HG03108 (cell line): ENCODE measurements around the gene CHRD.

Experiments
- ATAC-seq: cut with Tn5 transposase; IDR thresholded peaks from one replicate; pipeline ENCODE4 v1.9.1; 2021; ENCODE audit warnings: moderate library complexity; ENCODE audit not compliant: unreplicated experiment

Gene CHRD

DNA sequence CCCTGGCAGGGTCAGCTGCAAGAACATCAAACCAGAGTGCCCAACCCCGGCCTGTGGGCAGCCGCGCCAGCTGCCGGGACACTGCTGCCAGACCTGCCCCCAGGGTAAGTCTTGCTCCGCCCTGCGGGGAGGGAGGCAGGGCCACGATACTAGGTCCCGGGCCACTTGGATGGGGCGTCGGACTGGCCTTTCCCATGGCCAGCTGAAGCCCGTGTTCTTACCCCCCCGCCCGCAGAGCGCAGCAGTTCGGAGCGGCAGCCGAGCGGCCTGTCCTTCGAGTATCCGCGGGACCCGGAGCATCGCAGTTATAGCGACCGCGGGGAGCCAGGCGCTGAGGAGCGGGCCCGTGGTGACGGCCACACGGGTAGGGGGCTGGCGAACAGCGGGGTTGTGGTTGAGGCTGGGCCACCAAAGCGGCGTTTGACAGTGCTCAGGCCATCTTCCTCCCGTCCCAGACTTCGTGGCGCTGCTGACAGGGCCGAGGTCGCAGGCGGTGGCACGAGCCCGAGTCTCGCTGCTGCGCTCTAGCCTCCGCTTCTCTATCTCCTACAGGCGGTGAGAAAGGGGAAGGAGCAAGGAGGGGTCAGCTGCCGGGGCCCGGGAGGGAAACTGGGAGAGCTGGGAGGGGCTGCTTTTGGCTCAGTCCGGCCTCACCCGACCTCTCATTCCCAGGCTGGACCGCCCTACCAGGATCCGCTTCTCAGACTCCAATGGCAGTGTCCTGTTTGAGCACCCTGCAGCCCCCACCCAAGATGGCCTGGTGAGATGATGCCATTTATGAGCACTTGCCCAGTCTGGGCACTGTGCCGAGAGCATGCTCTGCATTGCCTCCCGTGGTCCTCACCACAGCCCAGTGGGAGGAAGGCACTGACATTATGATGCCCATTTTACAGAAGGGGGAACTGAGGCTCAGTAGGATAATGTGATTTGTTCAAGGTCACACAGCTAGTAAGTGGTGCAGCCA is 1.7 kb downstream of the CHRD start:
- ATAC-seq: no peak

- ATAC-seq: no peak
Measured at GRCh38 chr3:184382326-184383032, 2.6 kb downstream of the CHRD start.

DNA sequence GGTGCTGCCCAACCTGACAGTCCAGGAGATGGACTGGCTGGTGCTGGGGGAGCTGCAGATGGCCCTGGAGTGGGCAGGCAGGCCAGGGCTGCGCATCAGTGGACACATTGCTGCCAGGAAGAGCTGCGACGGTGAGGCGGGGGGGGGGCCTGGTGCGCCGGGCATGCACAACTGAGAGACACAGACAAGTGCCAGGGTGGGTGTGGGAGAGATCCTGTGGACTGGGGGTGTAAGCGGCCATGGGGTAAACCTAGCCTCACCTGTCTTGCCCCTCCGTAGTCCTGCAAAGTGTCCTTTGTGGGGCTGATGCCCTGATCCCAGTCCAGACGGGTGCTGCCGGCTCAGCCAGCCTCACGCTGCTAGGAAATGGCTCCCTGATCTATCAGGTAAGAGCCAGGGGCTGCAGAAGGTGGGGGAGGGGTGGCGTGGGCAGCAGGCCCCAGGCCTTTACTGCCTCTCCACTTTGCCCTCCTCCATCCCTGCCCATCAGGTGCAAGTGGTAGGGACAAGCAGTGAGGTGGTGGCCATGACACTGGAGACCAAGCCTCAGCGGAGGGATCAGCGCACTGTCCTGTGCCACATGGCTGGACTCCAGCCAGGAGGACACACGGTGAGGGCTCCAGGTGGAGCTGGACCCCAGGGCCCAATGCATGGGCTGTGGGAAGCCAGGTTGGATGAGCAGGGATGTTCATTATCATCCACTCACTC is 3.3 kb downstream of the CHRD start:
- no peak for ATAC-seq

DNA sequence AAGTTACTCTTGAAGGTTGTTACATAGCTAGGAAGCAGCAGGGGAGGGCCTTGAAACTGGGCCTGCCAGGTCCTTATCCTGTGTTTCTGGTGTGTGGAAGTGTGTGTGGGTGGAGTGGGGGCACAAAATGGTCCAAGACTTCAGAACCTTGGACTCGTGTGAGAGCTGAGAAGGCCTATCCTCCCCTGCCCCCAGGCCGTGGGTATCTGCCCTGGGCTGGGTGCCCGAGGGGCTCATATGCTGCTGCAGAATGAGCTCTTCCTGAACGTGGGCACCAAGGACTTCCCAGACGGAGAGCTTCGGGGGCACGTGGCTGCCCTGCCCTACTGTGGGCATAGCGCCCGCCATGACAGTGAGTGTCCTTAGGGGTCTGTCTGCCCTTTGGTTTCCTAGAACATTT is 4.5 kb downstream of the CHRD start:
- ATAC-seq: no peak

DNA sequence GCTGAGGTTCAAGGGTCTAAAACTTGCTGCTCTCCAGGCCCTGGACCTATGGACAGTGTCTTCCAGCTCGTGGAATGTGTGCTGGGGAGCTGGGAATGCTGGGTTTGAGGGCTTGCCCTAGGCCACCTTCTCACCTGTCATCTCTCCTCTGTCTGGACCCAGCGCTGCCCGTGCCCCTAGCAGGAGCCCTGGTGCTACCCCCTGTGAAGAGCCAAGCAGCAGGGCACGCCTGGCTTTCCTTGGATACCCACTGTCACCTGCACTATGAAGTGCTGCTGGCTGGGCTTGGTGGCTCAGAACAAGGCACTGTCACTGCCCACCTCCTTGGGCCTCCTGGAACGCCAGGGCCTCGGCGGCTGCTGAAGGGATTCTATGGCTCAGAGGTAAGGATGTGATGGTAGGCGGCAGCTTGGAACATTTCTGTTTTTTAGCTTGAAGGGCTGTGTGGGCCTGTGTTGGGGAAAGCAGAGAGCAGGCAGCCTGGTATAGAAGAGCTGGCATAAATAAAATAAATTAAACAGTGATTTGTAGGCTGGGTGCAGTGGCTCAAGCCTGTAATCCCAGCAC is 5.1 kb downstream of the CHRD start:
- no peak for ATAC-seq

DNA sequence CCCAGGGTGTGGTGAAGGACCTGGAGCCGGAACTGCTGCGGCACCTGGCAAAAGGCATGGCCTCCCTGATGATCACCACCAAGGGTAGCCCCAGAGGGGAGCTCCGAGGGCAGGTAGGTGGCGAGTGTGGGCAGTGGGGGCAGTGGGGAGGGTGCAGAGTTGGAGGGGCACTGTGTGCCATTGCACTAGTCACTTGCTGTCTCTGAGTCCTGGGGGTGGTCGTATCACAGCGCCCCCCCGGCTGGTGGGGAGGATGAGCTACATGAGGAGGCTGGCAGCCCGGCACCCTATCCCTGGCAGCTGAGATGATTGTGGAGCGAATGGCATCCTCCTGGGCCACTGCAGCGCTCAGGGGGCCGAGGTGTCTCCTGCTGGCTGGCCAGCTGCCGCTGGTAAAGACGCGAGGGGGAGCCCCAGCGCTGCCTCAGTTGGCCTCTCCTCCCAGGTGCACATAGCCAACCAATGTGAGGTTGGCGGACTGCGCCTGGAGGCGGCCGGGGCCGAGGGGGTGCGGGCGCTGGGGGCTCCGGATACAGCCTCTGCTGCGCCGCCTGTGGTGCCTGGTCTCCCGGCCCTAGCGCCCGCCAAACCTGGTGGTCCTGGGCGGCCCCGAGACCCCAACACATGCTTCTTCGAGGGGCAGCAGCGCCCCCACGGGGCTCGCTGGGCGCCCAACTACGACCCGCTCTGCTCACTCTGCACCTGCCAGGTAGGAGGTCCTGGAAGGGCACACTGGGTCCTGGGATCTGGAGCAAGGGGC is 6.4 kb downstream of the CHRD start:
- no peak for ATAC-seq

- no peak for ATAC-seq
Measured at GRCh38 chr3:184387174-184387714, 7.4 kb downstream of the CHRD start.

DNA sequence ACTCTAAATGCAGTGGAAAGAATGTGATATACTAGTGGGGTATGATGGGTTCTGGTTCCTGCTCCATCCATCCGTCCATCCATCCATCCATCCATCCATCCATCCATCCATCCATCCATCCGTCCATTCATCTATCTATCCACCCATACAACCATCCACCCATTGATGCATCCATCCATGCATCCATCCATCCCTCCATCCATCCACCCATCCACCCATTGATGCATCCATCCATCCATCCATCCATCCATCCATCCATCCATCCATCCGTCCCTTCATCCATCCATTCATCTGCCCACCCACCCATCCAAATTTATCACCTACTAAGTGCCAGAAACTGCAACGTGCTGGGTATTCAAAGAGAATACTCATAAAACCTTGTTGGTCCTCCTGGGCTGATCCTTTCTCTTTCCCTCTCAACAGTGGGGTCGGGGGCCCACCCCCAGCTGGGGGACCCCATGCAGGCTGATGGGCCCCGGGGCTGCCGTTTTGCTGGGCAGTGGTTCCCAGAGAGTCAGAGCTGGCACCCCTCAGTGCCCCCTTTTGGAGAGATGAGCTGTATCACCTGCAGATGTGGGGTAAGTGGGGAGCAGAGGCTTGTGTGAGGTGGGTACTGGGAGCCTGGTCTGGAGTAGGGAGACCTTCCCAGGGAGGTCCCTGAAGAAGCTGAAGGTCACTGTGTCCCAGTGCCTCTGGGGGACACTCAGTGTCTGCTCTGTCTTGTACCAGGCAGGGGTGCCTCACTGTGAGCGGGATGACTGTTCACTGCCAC is 8.5 kb downstream of the CHRD start:
- no peak for ATAC-seq

GRCh38 chr3:184388936-184389230 is 9.0 kb downstream of the CHRD start:
- ATAC-seq: no peak

- no peak for ATAC-seq
Measured at GRCh38 chr3:184389384-184389783, 9.5 kb downstream of the CHRD start.

DNA sequence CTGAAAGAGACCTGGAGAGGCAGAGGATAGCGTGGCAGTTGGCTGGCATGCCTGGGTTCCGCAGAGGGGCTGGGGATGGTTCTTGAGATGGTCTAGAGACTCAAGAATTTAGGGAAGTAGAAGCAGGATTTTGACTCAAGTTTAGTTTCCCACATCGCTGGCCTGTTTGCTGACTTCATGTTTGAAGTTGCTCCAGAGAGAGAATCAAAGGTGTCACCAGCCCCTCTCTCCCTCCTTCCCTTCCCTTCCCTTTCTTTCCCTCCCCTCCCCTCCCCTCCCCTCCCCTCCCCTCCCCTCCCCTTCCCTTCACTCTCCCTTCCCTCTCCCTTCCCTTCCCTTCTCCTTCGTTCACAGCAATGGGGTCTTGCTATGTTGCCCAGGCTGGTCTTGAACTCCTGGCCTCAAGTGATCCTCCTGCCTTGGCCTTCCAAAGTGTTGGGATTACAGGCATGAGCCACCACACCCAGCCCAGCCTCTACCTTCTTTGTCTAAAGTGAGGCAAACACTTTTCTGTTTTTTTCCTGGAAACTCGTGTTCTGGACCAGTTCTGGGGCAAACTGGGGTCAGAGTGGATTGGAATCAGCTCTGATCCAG is 10.2 kb downstream of the CHRD start:
- ATAC-seq: no peak

DNA sequence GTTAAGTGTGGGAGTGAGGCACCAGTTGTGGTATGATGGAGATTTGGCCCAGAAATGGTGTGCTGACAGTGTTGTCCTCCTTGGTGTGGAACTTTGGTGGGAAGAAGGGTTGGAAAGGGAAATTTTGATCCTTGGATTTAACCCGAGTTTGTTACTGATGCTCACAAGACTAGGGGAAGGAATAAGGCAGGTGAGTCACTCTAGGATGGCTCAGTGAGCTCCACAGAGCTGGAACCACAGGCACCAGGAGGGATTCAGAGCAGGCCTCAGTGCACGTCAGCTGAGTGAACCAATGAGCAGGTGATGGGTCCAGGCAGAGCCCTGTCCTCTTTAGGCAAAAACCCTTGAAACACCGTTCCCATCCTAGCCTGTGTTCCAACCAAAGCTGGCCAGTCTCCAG is 11.4 kb downstream of the CHRD start:
- no peak for ATAC-seq

- no peak for ATAC-seq
Measured at GRCh38 chr3:184395320-184395660, 15.4 kb downstream of the CHRD start.

DNA sequence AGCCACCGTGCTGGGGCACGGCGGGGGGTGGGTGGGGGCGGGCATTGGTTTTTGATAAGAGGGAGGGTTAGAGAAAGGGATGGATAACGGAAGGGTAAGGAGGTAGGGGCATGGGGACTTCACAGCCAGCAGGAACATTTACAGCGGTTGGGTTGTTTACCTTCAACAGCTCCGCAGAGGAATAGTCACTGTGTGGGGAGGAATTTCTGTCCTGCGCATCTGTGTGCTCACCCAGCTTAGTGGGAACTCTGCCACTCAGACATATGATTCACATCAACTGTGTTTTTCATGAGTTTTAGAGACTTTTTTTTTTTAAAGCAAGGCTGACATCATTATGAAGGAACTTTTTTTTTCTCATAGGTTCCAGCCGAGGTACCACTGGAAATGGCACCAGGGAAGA is 19.6 kb downstream of the CHRD start:
- no peak for ATAC-seq

GRCh38 chr3:184405075-184406030 is 25.5 kb downstream of the CHRD start:
- ATAC-seq: no peak

- no peak for ATAC-seq
Measured at GRCh38 chr3:184409331-184409926, 29.6 kb downstream of the CHRD start.

- ATAC-seq: no peak
Measured at GRCh38 chr3:184409946-184410500, 30.2 kb downstream of the CHRD start.
